Stimulated activated CD8-positive, alpha-beta memory T cell treated with anti-CD3 and anti-CD28 coated beads, Interleukin-4, amount 100 ng/mL, for 1 hour (primary cell): ENCODE data around the gene HEMGN.

Source experiments
- DNase-seq, 2 donors: peaks; one replicate each; pipeline ENCODE4 v3.0.0-alpha.2; 2020; ENCODE audit warnings: low read depth in 2 of 2, low spot score in 1 of 2

The HEMGN gene

DNA sequence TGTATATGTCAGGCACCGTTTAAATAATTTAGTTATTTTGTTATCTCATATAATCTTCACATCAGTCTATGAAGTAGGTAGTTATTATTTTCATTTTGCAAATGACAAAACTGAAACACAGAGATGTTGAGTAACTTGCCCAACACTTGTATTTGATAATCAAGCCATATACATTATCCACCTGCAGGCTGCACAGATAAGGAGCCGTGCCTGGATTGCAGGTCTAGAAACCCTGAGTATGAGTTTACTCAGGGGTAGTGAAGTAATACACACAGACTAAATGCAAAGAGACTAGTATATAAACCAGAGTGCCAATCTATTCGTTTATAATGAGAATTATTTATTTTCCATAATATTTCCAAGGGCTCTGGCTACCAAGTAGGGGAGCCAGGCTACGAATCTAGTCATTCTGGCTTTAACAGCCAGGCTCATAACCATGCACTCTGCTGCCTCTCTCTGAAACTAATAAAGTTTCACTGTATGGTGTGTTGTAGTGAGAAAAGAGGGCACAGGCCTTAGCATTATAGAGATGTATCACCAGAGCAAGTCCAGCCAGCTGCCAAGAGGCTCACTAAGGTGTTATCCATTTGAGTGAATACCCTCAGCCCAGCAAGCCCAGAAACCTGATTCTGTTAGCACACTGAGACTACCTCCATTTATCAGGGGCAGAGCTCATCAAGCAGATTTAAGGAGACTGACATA is 4.5 kb downstream of the HEMGN start:
- no peak for DNase-seq

DNA sequence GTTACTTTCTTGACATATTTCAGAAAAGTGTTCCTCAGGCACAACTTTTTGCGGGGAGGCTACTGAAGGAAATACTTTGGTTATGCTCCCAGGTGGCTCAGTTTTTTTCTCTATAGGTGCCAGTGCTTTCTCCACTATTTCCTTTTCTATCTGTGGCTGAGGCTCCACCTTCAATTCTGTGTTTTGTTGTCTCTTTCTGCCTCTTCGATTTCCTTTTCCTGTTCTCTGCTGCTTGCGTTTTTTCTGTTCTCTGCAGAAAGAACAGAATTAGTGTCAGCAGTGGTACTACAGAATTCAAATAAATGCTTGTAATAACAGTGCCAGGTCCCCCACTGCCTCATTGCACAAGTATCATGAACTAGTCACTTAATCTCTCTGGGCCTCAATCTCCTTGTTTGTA is 7.0 kb downstream of the HEMGN start:
- DNase-seq: no peak

DNA sequence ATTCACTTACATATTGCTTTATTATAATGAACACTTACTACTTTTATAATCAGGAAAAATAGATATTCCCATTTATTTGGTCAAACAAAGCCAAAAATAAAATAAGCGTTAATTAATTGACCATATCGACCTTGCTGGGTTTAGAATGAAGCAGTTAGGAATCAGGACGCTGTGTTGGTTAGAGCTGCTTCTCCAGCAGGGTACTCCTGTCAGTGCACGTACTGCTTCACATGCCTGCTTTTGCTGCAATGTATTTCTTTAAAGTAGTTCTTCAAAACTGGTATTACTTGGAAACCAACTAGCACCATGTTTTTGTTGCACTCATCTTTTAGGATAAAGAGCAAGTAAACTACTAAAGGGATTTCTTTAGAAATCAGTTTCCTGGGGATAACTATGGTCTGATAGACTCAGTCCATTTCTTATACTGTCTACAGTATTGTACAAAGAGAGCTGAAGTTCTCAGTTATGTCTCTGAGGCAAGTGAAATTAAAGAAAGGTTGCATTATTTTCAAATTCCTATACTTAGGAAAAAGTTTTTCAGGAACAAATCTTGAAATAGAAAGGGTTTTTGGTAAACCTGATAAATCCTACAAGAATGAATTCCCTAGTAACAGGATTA is 8.9 kb downstream of the HEMGN start:
- DNase-seq: no peak

DNA sequence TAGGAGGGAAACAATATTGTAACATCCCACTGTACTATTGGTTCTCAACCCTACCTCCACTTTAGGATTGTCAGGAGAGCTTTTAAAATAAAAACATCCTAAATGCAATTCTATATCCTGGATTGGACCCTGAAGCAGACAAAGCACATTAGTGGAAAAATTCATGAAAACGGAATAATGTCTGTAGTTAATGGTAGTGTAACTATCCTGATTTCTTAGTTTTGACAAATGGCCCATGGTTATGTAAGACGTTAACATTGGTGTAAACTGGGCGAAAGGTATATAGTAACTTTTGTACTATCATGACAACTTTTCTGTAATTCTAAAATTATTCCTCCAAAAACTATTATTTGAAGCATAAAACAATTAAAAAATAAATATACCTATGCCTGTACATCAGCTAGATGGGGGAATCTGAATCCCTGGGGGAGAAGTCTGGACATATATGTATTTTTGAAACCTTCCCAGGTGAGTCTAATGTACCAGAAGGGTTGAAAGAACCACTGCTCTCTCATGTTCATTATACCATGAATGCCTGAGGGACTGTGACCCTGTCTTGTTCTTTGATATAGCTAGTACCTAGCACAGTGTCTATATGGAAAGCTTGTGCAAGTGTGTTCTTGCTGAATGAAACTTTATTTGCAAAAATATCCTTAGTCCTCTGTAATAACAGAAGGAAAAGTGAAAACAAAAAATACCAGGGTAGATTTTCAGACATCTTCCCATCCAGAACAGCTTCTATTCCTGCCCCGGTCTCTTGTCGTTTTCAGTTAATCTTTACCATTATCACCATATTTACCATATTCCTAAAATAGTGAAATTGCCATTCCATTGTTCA is 12.3 kb downstream of the HEMGN start:
- no peak for DNase-seq

DNA sequence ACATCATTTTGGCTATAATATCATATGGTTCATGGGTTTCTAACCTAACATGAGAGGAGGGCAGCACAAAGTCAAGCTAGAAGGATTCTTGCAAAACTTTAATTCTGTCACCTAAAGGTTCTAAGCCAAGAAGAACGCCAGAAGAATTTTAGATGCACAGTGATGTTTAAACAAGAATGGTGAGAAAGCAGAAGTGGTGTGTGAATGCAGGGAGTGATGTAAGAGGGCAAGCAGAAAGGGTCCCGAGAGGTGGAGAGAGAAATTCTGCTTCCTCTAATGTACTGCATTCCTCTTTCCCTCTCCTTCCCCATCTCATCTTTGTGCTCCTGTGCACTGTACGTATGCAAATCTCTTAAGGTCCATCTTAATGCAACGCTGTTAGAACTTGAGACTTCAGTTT is 13.6 kb downstream of the HEMGN start:
- no peak for DNase-seq

DNA sequence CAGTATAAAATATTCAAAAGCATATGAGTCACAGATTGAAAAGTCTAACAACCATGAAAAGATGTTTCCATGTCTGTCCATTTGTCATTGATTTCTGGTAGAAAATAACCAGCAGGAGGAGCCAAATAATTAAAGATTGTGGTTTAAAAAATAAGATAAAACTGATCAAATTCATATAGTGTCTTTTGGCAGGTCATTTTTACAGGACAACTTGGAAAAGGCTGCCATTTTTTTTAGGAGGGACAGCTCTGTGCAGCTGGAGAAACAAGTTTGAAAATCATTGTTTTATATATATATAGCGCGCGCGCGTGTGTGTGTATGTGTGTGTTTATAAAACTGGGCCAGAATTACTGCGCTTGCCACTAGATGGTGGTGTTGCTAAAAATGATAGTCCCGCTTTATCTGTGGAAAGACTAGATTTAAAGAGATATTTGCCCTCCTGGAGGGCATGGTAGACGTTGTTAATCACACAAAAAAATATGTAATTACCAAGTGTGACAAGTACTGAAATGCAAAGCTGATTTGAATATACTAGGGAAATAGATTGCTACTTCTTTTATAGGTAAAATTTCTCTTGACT is 14.4 kb downstream of the HEMGN start:
- peak; percentile 34 to 44 for DNase-seq

DNA sequence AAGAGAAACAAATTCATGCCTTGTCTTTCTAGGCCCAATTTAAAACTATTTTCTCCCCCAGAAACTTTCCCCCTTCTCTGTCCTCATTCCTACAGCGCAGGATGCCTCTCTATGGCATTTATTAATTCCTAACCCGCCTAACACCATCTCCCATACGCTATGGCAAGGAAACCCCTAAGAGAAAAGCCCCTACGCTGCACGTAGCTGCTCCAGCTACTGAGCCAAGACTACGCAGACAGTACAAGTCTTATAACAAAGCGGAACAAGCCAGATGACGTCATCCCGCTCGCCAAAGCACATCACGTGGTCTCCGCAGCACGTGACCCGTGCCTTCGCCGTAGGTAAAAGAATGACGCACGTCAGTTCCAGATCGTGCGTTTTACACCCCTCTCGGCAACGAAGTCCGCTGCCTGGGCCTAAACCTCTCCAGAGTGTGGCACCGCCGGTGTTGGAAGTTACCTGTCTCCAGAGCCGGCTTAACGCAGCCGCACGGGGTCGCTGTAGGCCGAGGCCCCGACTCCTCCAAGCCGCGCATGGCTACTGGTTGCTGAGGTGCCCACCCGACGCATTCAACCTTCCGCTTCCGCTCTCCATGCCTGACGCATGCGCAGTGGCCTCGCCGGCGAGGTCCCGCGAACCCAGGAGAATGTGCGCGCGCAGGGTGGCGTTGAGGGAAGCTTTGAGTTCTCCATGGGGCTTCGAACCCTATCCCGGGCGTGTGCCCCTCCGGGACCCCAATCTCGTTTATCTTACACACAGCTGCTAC is 15.8 kb downstream of the HEMGN start, which contains the start of gene TRMO:
TSS of gene TRMO (minus strand) at position 542 of the 766 bp plus-strand sequence. CDS start at position 535, 7 bp downstream.
- DNase-seq: peak; percentile 97 to 100

DNA sequence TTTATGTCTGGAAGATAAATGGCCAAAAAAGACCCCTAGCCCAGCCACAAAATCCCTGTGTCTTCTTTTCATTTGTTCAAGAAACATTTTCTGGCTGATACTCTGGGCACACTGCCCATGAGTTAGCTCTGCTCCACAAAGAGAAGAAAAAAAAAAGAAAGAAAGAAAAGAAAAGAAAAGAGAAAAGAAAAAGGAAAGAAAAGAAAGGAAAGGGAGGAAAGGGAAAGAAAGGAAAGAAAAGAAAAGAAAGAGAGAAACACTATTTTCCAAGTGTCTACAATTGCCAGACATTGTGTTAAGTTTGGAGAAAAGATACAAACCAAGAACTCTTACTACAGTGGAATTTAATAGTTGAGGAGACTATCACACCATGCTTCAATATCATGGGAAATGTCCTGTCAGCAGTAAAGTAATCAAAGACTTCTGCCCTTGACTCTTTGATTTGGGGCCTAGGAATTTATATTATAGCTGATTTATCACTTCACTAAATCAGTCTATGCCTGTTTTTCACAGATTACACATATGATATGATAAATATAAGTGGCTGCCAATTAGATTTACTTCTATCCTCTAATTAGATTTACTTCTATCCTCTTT is 18.7 kb downstream of the HEMGN start:
- no peak for DNase-seq

DNA sequence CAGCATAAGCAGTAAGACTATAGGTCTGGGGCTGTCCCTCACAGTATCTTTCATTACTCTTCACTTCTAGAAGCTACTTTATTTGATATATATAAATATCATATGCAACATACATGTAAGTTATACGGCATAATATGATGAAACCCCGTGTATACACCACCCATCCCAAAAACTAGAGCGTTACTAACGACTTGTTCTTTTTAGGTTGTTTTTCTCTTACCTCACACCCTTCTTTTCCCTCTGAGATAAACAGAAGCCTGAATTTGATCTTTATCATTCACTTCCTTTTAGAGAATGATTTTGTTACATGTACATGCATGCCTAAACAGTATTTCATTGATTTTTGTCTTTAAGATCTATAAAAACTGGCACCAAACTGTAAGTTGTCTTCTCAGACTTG is 19.4 kb downstream of the HEMGN start:
- DNase-seq: no peak

DNA sequence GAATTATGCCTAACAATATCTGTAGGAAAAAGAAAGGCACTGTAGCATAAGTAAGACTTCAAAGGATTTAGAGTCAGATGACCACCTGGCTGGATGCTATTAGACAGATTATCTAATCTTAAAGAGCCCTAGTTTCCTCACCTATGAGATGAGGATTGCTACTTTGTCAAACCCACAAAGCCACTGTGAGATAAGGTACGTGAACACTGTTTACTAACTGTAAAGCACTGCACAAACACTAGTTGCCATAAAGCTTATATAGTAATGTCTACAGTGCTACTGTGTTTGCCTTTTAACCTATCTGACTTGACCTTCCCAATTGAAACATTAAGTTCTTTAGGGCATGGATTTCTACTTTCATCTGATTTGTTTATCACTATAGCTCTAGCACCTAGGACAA is 26.0 kb downstream of the HEMGN start:
- no peak for DNase-seq

DNA sequence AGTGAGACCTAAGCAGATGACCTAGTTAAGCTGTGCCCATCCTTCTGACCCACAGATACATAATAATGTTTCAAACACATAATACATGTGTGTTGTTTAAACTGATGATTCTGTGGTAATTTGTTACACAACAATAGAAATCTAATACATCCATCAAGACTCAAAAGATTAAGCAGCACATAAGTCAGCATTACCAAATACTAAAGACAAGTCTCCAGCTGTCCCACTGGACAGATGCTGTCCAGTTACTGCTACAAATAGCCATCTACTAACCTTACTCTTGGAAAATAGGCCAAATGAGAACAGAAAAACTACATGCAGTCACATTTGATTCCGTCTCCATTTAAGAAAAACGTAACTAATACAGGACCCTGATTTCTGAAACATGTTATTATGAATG is 26.4 kb downstream of the HEMGN start:
- no peak for DNase-seq

DNA sequence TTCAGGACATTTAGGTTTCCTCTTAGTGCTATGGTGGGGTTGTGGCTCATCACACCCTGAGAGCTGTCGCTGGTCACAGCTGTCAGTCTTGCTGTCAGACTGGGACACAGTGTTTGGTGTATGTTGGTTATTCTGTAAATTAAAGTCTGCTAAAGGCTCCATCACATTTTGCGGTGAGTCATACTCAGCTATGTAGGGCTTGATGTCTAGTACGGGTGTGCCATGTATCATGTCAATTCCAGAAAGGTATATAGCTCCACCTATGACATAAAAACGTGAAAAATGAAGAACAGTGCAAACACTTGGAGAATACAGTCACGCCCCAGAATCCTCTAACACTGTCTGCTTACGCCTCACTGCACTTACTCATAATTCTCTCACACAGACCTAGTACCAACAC is 27.6 kb downstream of the HEMGN start:
- DNase-seq: no peak

DNA sequence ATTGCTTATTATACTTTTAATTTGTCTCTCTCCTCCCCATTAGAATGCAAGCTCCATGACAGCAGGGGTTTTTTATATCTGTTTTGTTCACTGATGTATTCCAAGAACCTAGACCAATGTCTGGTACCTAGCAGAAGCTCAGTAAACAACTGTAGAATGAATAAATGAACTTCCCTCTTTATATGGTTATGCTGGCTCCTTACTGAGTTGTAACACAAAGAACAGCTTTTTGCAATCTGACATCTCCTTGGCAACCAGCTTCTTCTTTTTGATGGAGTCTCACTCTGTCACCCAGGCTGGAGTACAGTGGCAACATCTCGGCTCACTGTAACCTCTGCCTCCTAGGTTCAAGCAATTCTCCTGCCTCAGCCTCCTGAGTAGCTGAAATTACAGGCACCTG is 29.3 kb downstream of the HEMGN start:
- no peak for DNase-seq

DNA sequence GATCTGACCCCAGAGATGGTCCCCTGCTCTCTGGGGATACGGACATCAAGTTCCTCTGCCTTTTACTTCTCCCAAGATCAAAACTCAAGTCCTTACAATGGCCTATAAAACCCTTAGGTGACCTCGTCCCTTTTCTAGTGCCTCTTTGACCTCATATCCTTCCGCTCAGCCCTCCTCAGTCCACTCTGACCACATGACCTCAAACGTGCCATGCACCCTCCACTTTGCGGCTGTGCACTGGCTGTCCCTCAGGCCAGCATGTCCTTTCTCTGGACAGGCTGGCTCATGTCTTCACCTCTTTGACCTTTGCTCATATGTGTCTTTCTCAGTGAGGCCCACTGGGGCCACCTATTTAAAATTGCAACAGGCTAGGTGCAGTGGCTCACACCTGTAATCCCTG is 30.3 kb downstream of the HEMGN start:
- DNase-seq: no peak

DNA sequence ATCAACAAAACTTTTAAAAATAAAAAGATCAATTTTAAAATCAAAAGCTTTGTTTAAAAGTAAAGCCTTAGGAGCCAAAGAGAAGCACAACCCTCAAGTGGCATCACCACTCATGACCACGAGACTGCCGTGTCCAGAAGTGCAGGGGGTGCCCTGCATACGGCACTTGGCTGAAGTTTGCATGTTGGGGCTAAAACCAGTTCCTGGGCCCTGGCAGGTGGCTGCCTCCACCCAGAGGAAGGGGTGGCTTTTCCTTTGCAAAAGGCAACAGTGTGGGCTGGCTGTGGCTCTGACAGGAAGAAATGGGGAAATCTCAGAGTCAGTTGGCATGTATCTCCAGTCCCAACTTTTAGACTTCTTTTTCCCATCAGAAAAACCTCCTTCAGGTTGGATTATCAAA is 30.9 kb downstream of the HEMGN start:
- DNase-seq: no peak

DNA sequence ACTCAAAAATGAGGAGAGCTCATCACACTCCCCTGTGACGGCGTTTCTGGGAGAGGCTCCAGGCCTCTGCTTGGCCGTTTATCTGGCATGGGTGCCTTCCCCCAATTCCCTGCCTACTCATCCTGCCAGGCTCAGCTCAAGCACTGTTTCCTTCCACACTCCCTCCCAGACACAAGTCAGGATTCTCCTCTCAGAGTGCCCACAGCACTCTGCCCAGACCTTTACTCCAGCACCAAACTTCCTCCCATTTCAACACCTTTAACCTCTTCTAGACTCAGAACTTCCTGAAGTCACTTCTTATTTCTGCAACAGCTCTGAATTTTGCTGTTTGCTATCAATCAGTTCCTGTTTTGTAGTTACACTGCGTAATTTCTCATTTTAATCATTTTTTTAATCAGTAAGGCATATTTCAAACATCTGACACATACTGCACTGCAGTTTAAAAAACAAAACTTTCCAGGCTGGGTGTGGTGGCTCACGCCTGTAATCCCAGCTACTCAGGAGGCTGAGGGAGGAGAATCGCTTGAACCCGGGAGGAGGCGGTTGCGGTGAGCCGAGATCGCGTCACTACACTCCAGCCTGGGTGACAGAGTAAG is 31.6 kb downstream of the HEMGN start:
- no peak for DNase-seq

DNA sequence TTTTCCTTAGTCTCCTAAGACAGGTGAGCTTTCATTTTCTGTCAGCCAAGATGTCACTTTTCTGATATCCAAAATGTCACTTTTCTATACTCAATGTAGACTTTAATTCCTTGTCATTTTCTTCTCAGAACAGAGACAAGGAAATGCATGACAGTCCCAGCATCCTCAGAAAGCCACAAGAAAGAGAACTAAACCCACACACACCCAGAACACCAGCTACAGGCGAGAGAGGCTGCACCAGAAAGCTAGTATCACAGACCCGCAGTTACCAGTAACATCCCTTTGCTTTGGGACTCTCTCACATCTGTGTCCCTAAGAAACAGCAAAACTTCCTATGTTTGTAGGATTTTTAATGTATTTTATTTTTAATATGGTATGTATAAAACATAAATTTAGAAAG is 32.7 kb downstream of the HEMGN start:
- peak in 1 of 2 donors; percentile 21 for DNase-seq

DNA sequence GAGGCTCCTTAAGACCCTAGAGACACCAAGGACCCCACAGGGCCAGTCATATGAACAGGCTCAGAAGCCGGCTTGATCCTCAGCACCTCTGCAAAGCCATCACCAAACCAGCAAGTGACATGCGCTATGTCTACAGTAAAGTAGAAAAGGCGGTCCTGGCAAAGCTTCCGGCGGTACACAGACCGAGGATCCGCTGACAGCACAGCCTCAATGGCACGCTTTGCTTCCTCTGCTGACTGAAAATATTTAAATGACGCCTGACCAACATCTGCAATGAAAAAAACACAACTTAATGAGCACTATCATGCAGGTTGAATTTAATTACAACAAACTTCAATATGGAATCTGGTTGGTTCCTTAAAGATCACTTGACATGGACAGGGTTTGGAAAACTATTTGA is 33.2 kb downstream of the HEMGN start:
- DNase-seq: no peak

DNA sequence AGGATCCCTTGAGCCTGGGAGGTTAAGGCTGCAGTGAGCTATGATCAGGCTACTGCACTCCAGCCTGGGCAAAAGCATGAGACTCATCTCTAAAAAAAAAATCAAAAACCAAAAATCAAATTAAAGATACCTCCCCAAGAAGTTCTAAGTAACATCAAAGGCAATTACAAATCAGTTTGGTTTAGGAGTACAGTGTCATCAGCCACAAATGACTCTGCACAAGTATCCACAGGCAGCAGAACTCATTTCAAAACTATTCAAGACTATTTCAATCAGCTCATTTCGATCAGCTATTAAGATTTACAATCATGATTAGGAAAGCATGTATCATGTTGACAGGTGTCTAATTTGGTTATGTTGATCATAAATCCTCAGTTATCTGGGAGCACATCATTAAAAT is 34.8 kb downstream of the HEMGN start:
- no peak for DNase-seq
